Measurements from ENCODE around the gene SLC35A4.

GRCh38 chr5:140587495-140587894 lies 22.9 kb downstream of the SLC35A4 start:
- no peak for TF ChIP-seq CTCF (IDR thresholded peaks at IDR 0.05 in 4 of 5, conservative IDR thresholded peaks at IDR 0.05 in 1 of 5)
- no peak for TF ChIP-seq POLR2A (IDR thresholded peaks at IDR 0.05)

Measured in gastrocnemius medialis (tissue), 4 donors.